Measurements from ENCODE around the gene TMEM233.

TMEM233 gene

DNA sequence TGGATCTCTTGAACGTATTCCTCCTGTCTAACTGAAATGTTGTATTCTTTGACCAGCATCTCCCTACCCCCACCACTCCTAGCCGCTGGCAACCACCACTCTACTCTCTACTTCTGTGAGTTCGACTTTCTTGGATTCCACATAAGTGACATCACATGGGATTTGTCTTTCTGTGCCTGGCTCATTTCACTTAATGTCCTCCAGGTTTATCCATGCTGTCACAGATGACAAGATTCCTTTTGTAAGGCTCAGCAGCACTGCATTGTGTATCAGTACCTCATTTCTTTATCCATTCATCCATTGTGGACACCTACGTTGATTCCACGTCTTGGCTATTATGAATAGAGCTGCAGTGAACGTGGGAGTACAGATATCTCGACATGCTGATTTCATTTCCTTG, 84.9 kb downstream of the TMEM233 start:
- H3K9me3 ChIP-seq (ENCODE audit: control insufficient read depth, insufficient read depth, low read length): no peaks in the 10 kb centered on the region
- TF ChIP-seq EZH2phosphoT487 (IDR thresholded peaks at IDR 0.05; ENCODE audit: borderline replicate concordance, low read length) (no peak), CTCF (IDR thresholded peaks at IDR 0.05; ENCODE audit: low read depth, low read length, poor library complexity, severe bottlenecking) (no peak)
- no peaks in the 10 kb centered on the region for H3K27me3 ChIP-seq (ENCODE audit: control insufficient read depth, low read length)
- peaks cover 18% of the 10 kb centered on the region for H3F3A ChIP-seq (ENCODE audit: control insufficient read depth, insufficient read depth)
- no peaks in the 10 kb centered on the region for H4K20me1 ChIP-seq (ENCODE audit: control insufficient read depth, insufficient read depth, low read depth, low read length)
- no peaks in the 10 kb centered on the region; the same call in 1 of the 2 replicates for H3K79me2 ChIP-seq (ENCODE audit: control insufficient read depth, low read length)
- H3K27ac ChIP-seq (ENCODE audit: low read depth, low read length): no peak overlapping the region
- no peak overlapping the region for H3K4me2 ChIP-seq (ENCODE audit: low read length)
- H3K4me3 ChIP-seq (ENCODE audit: low read length): no peak overlapping the region
- H3K9me2 ChIP-seq (replicated peaks; ENCODE audit: control insufficient read depth, low read length): no peaks in the 10 kb centered on the region
- H3K4me1 ChIP-seq (ENCODE audit: control insufficient read depth, low read length): peaks cover 34% of the 10 kb centered on the region
- H3K36me3 ChIP-seq (ENCODE audit: control insufficient read depth, low read length): peaks cover 96% of the 10 kb centered on the region

DNA sequence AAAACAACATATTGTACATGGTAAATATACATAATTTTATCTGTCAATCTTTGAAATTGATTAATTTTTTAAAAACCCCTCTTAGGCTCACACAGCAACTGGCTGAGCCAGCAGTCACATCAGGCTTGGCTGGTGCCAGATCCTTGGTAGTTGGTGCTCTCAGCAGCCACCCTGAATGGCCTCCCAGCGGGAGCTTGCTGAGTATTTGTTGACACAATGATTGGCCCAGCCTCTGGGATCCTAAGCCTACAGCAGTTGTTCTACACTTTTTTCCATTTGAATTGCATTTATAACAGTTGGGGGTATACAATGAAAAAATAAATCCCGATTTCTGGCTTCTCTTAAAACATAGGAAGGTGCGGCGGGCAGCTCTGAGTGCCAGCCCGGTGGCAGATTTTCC, 85.5 kb downstream of the TMEM233 start:
- Histone ChIP-seq H3K4me3 (ENCODE audit: low read length) (no peak overlapping the region), H3K36me3 (ENCODE audit: control insufficient read depth, low read length) (peaks cover 92% of the 10 kb centered on the region), H3K79me2 (ENCODE audit: control insufficient read depth, low read length) (no peaks in the 10 kb centered on the region), H3K9me2 (replicated peaks; ENCODE audit: control insufficient read depth, low read length) (no peaks in the 10 kb centered on the region), H3K27ac (ENCODE audit: low read depth, low read length) (no peak overlapping the region), H3K4me1 (ENCODE audit: control insufficient read depth, low read length) (peaks cover 34% of the 10 kb centered on the region), H3K4me2 (ENCODE audit: low read length) (no peak overlapping the region), H3K9me3 (ENCODE audit: control insufficient read depth, insufficient read depth, low read length) (no peaks in the 10 kb centered on the region), H4K20me1 (ENCODE audit: control insufficient read depth, insufficient read depth, low read depth, low read length) (no peaks in the 10 kb centered on the region), H3F3A (ENCODE audit: control insufficient read depth, insufficient read depth) (peaks cover 18% of the 10 kb centered on the region), H3K27me3 (ENCODE audit: control insufficient read depth, low read length) (no peaks in the 10 kb centered on the region)
- TF ChIP-seq EZH2phosphoT487 (IDR thresholded peaks at IDR 0.05; ENCODE audit: borderline replicate concordance, low read length): no peak
- no peak for TF ChIP-seq CTCF (IDR thresholded peaks at IDR 0.05; ENCODE audit: low read depth, low read length, poor library complexity, severe bottlenecking)

DNA sequence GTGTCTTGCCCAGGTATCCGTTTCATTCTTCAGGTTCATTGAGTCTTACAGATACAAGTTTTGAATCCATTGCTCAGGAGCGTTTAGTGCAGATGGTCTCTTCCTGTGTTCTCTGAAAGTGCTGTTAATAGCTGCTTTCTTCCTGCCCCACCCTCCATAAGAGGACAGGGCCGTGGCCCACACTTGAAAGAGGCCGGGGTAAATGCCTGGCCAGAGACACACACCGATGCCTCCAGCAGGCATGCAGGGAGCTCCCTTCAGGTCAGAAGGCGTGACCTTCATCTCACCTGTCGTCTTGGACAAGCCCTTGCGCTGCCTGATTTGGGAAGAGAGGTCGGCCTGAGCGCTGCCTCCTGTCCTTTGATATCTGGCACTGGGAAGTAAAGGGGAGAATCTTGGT, 85.9 kb downstream of the TMEM233 start:
- Histone ChIP-seq H3K4me3 (ENCODE audit: low read length) (no peak overlapping the region), H3K4me1 (ENCODE audit: control insufficient read depth, low read length) (peaks cover 34% of the 10 kb centered on the region), H3K4me2 (ENCODE audit: low read length) (no peak overlapping the region), H3F3A (ENCODE audit: control insufficient read depth, insufficient read depth) (peaks cover 18% of the 10 kb centered on the region), H3K79me2 (ENCODE audit: control insufficient read depth, low read length) (no peaks in the 10 kb centered on the region), H3K9me2 (replicated peaks; ENCODE audit: control insufficient read depth, low read length) (no peaks in the 10 kb centered on the region), H3K36me3 (ENCODE audit: control insufficient read depth, low read length) (peaks cover 88% of the 10 kb centered on the region), H3K27me3 (ENCODE audit: control insufficient read depth, low read length) (no peaks in the 10 kb centered on the region), H3K9me3 (ENCODE audit: control insufficient read depth, insufficient read depth, low read length) (no peaks in the 10 kb centered on the region), H4K20me1 (ENCODE audit: control insufficient read depth, insufficient read depth, low read depth, low read length) (no peaks in the 10 kb centered on the region), H3K27ac (ENCODE audit: low read depth, low read length) (no peak overlapping the region)
- no peak for TF ChIP-seq EZH2phosphoT487 (IDR thresholded peaks at IDR 0.05; ENCODE audit: borderline replicate concordance, low read length)
- no peak for TF ChIP-seq CTCF (IDR thresholded peaks at IDR 0.05; ENCODE audit: low read depth, low read length, poor library complexity, severe bottlenecking)

All from DOHH2 (cell line).